Adrenal gland (tissue), 12 donors: Measurements from ENCODE around the gene CCSER1. TPM values are rescaled to one million over a fixed set of nuclear protein-coding genes. Genes with fewer than 3 reads are reported as not detected.
A peak's percentile ranks its signal among the peaks of the same experiment; 100 is the strongest.

Source experiments
- DNase-seq, 7 donors: peaks; one replicate each; pipeline ENCODE4 v3.0.0-alpha.2; 2019 to 2020
- H3K27ac ChIP-seq, 5 donors: fragments of 200-600 bp; sonication (generic) in 4 of 5; 1 replicate in 3 of 5; 2 replicates in 2 of 5; pipeline versions ENCODE4 v1.5.1 to v1.8.0; 2016 to 2020; ENCODE audit warnings: mild to moderate bottlenecking in 1 of 5
- H3K27me3 ChIP-seq: fragments of 200-600 bp; 2 replicates; pipeline ENCODE4 v1.8.0; 2021
- H3K36me3 ChIP-seq, 2 donors: fragments of 200-600 bp; replicated peaks in 1 of 2; 1 replicate in 1 of 2; 2 replicates in 1 of 2; pipeline versions ENCODE4 v1.5.1 to v1.8.0; 2018 to 2022
- H3K4me1 ChIP-seq, 2 donors: fragments of 200-600 bp; replicated peaks in 1 of 2; 1 replicate in 1 of 2; 2 replicates in 1 of 2; pipeline versions ENCODE4 v1.5.1 to v1.8.0; 2018 to 2021
- H3K4me3 ChIP-seq, 4 donors: fragments of 200-600 bp; sonication (generic) in 3 of 4; one replicate each; pipeline ENCODE4 v1.5.1; 2016 to 2018
- H3K9me3 ChIP-seq, 3 donors: fragments of 200-600 bp; sonication (generic) in 1 of 3; replicated peaks in 1 of 3; 1 replicate in 2 of 3; 2 replicates in 1 of 3; pipeline versions ENCODE4 v1.5.1 to v1.8.0; 2016 to 2021
- CTCF ChIP-seq, 6 experiments: fragments of 450-650 bp in 4 of 6; fragments of 200-600 bp in 2 of 6; sonication (generic) in 1 of 6; IDR thresholded peaks; 1 replicate in 5 of 6; 2 replicates in 1 of 6; pipeline versions ENCODE4 v1.5.1 to v1.8.0; 2016 to 2021; ENCODE audit warnings: antibody characterized with exemption in 6 of 6, mild to moderate bottlenecking in 2 of 6, moderate library complexity in 1 of 6
- POLR2A ChIP-seq, 2 donors: fragments of 450-650 bp; IDR thresholded peaks; one replicate each; pipeline ENCODE4 v1.6.1; 2017; ENCODE audit warnings: antibody characterized with exemption in 2 of 2, mild to moderate bottlenecking in 2 of 2, moderate library complexity in 1 of 2
- WGBS, 4 donors: extraction: QIAGEN DNeasy Blood & Tissue Kit in 2 of 4; methylation state at CpG; one replicate each; pipeline versions ENCODE4 v1.1.5 to v1.1.7; 2013 to 2017; 5-methylcytosine and 5-hydroxymethylcytosine counted together
- intact Hi-C, 2 donors: fragments of 100-400 bp; cut with DNase I; formaldehyde crosslinking; loops; one replicate each; pipeline versions ENCODE4 v1.14.1 to v1.15.0; 2022 to 2023
- polyA plus RNA-seq, 3 donors: library from polyadenylated mRNA; stranded (reverse); fragments of 200-250 nt in 2 of 3; fragments of 350-450 nt in 1 of 3; fragmentation: Illumina TruSeq in 1 of 3; extraction: RNeasy Lipid Tissue Mini Kit (QIAGEN cat#74804) in 1 of 3; gene quantifications; one replicate each; pipeline ENCODE4 v1.2.3, GENCODE V29; 2013 to 2014
- total RNA-seq, 9 donors: library from RNA; depleted of rRNA in 4 of 9; stranded (reverse); fragments of >200 nt in 4 of 9; fragments of 120-200 nt in 1 of 9; fragmentation: NEBNext Ultra II Directional in 1 of 9; extraction: Animal tissue kit (Norgen Biotek cat#: 25700) in 1 of 9; gene quantifications; one replicate each; pipeline versions ENCODE4 v1.1.0 to v1.2.4, GENCODE V29; 2013 to 2023
- donor health status: healthy with polysubstance abuse.
- donor health status: Bipolar disorder and iron deficiency.
- donor health status: DM: yes; HTN: yes; CAD: no.
- donor health status: DM: no; HTN: no; CAD: no.
- donor health status: DM: no; HTN: no; CAD: no.
- donor health status: DM: yes; HTN: yes; CAD: no.

The CCSER1 gene
- total and polyA plus RNA-seq, 12 donors = 0.14 to 11.7 (median 2.3) TPM; not detected in 1

- no peaks in the 10 kb centered on the region for H3K27me3 ChIP-seq
- H3K4me1 ChIP-seq = no peaks in the 10 kb centered on the region
- H3K9me3 ChIP-seq = no peaks in the 10 kb centered on the region
- no peak overlapping the region for H3K27ac ChIP-seq
- no peak for DNase-seq
- WGBS, 4 donors = 74 to 90% (median 84%) methylated on average over 4 of the region's 4 CpGs
- TF ChIP-seq CTCF (IDR thresholded peaks at IDR 0.05) (no peak), POLR2A (IDR thresholded peaks at IDR 0.05) (no peak)
- H3K36me3 ChIP-seq = no peaks in the 10 kb centered on the region
- intact Hi-C loops = no loop called here
- H3K4me3 ChIP-seq = no peak overlapping the region
Observed at GRCh38 chr4:91114386-91114785, 987.2 kb downstream of the CCSER1 start.

GRCh38 chr4:91116861-91117260, 989.7 kb downstream of the CCSER1 start:
- H3K27ac ChIP-seq = no peak overlapping the region
- DNase-seq = no peak
- intact Hi-C loops = no loop called here
- no peak overlapping the region for H3K4me3 ChIP-seq
- no peaks in the 10 kb centered on the region for H3K36me3 ChIP-seq
- H3K4me1 ChIP-seq = no peaks in the 10 kb centered on the region
- TF ChIP-seq POLR2A (IDR thresholded peaks at IDR 0.05) = no peak
- peak in 4 of 6 experiments; percentile 10 to 33 (median 13) for TF ChIP-seq CTCF (IDR thresholded peaks at IDR 0.05)
- no peaks in the 10 kb centered on the region for H3K9me3 ChIP-seq
- no peaks in the 10 kb centered on the region for H3K27me3 ChIP-seq

GRCh38 chr4:91118597-91118996, 991.4 kb downstream of the CCSER1 start:
- TF ChIP-seq CTCF (IDR thresholded peaks at IDR 0.05) (no peak), POLR2A (IDR thresholded peaks at IDR 0.05) (no peak)
- Histone ChIP-seq H3K36me3 (no peaks in the 10 kb centered on the region), H3K9me3 (no peaks in the 10 kb centered on the region), H3K27ac (no peak overlapping the region), H3K4me1 (no peaks in the 10 kb centered on the region), H3K27me3 (no peaks in the 10 kb centered on the region), H3K4me3 (no peak overlapping the region)
- intact Hi-C loops = no loop called here
- no peak for DNase-seq

GRCh38 chr4:91123742-91124141, 996.5 kb downstream of the CCSER1 start:
- TF ChIP-seq POLR2A (IDR thresholded peaks at IDR 0.05) (no peak), CTCF (IDR thresholded peaks at IDR 0.05) (no peak)
- Histone ChIP-seq H3K4me1 (no peaks in the 10 kb centered on the region), H3K27me3 (no peaks in the 10 kb centered on the region), H3K4me3 (no peak overlapping the region), H3K36me3 (no peaks in the 10 kb centered on the region), H3K27ac (no peak overlapping the region), H3K9me3 (no peaks in the 10 kb centered on the region)
- DNase-seq = no peak
- intact Hi-C loops = no loop called here
